Panc1 (cell line): ENCODE results near the gene ZNF771. TPM values are rescaled to one million over a fixed set of nuclear protein-coding genes. Genes with fewer than 3 reads are reported as not detected.

Source experiments
- ATAC-seq: fragments of 200-7000 bp; cut with Tn5 transposase; 2 replicates; pipeline ENCODE4 v1.9.1; 2020; ENCODE audit warnings: mild to moderate bottlenecking, moderate library complexity
- BruUV-seq: library from RNA; stranded (reverse); fragments of 400-500 nt; replicated peaks from 2 replicates; lab custom pipeline; 2021; lab: Mats Ljungman, UMichigan
- CTCF ChIA-PET: fragments of 300-600 bp; sonication (Branson Sonifier 250); formaldehyde crosslinking; loops from one replicate; lab custom pipeline; 2022; ENCODE audit warnings: antibody characterized with exemption; lab: Charles Lee
- POLR2A ChIA-PET: fragments of 300-600 bp; sonication (Branson Sonifier 250); formaldehyde crosslinking; loops from one replicate; lab custom pipeline; 2022; ENCODE audit warnings: antibody characterized with exemption; lab: Charles Lee
- DNase-seq: peaks from one replicate; pipeline ENCODE4 v3.0.0-alpha.2; 2010; ENCODE audit warnings: low read depth, low spot score
- H3K27ac ChIP-seq: 2 replicates; pipeline ENCODE4 v1.5.1; 2011; ENCODE audit warnings: mild to moderate bottlenecking, low read length, inconsistent platforms
- H3K27me3 ChIP-seq: fragments of 200-500 bp; sonication (Bioruptor generic); 2 replicates; pipeline ENCODE4 v1.6.0; 2014; ENCODE audit warnings: low read length, inconsistent platforms; ENCODE audit not compliant: control insufficient read depth, insufficient read depth
- H3K36me3 ChIP-seq: fragments of 200-500 bp; sonication (Bioruptor generic); 2 replicates; pipeline ENCODE4 v1.5.1; 2014; ENCODE audit warnings: inconsistent platforms, mild to moderate bottlenecking, low read length, moderate library complexity; ENCODE audit not compliant: control insufficient read depth, insufficient read depth
- H3K4me1 ChIP-seq: 2 replicates; pipeline ENCODE4 v1.5.1; 2011; ENCODE audit warnings: inconsistent platforms, mild to moderate bottlenecking, low read length, moderate library complexity; ENCODE audit not compliant: control insufficient read depth, insufficient read depth
- H3K4me3 ChIP-seq, 2 experiments: 2 replicates each; pipeline ENCODE4 v1.5.1; 2011 to 2012; ENCODE audit warnings: low read depth in 2 of 2, low read length in 2 of 2, mild to moderate bottlenecking in 2 of 2, inconsistent platforms in 1 of 2, moderate library complexity in 1 of 2
- H3K9me3 ChIP-seq: fragments of 200-500 bp; sonication (Bioruptor generic); 2 replicates; pipeline ENCODE4 v1.5.1; 2014; ENCODE audit warnings: low read depth, mild to moderate bottlenecking, inconsistent platforms, low read length, moderate library complexity; ENCODE audit not compliant: control insufficient read depth, insufficient read depth
- CTCF ChIP-seq: fragments of 450-650 bp; IDR thresholded peaks from 2 replicates; pipeline ENCODE4 v1.5.1; 2017; ENCODE audit warnings: mild to moderate bottlenecking
- POLR2AphosphoS5 ChIP-seq: IDR thresholded peaks from 2 replicates; pipeline ENCODE4 v1.6.1; 2012; ENCODE audit warnings: mild to moderate bottlenecking, low read depth, low read length, moderate library complexity
- REST ChIP-seq, 2 experiments: IDR thresholded peaks; 2 replicates each; pipeline ENCODE4 v1.6.1; 2011 to 2012; ENCODE audit warnings: low read depth in 2 of 2, control low read depth in 1 of 2, low read length in 1 of 2, mild to moderate bottlenecking in 1 of 2, moderate library complexity in 1 of 2; ENCODE audit not compliant: insufficient read depth in 1 of 2
- SIN3A ChIP-seq: IDR thresholded peaks from 2 replicates; pipeline ENCODE4 v1.6.1; 2012; ENCODE audit warnings: low read depth, mild to moderate bottlenecking, low read length, moderate library complexity, borderline replicate concordance; ENCODE audit not compliant: insufficient read depth
- TCF7L2 ChIP-seq: IDR thresholded peaks from 2 replicates; pipeline ENCODE4 v1.6.1; 2011; ENCODE audit warnings: mild to moderate bottlenecking, low read depth, low read length, inconsistent platforms
- in situ Hi-C: cut with HindIII; loops from 2 replicates; pipeline ENCODE4 v1.10.0; 2016; ENCODE audit warnings: low sequenced_read_pairs, low pct_unique_long_range_greater_than_20kb
- intact Hi-C: fragments of 100-400 bp; cut with micrococcal nuclease; formaldehyde crosslinking; loops from one replicate; pipeline ENCODE4 v1.10.0; 2022; ENCODE audit not compliant: unreplicated experiment
- total RNA-seq: library from RNA; stranded (reverse); gene quantifications from one replicate; pipeline ENCODE4 v1.2.1, GENCODE V29; 2021; ENCODE audit not compliant: unreplicated experiment

Gene ZNF771
- total RNA-seq, 1 experiment from 2014 or later: 14.4 TPM

- CTCF ChIA-PET: no interaction called here
- BruUV-seq: no TSS peak
- Histone ChIP-seq H3K27me3 (no peaks in the 10 kb centered on the region), H3K9me3 (no peaks in the 10 kb centered on the region), H3K27ac (no peak overlapping the region), H3K4me3 (no peak overlapping the region), H3K36me3 (no peaks in the 10 kb centered on the region; the same call in 1 of the 2 replicates), H3K4me1 (peaks cover 7% of the 10 kb centered on the region)
- ATAC-seq (no peak), DNase-seq (no peak)
- TF ChIP-seq REST (IDR thresholded peaks at IDR 0.05; ENCODE audit: insufficient read depth in 1 of 2, low read depth in 2 of 2, low read length in 1 of 2) (no peak), POLR2AphosphoS5 (no peak), CTCF (no peak), TCF7L2 (no peak)
- intact Hi-C loops: no loop called here
- in situ Hi-C loops: no loop called here
- POLR2A ChIA-PET: no interaction called here
These were observed 26.6 kb upstream of the ZNF771 start for GRCh38 chr16:30380803-30381208.

GRCh38 chr16:30381291-30382041, 25.9 kb upstream of the ZNF771 start:
- H3K36me3 ChIP-seq: no peaks in the 10 kb centered on the region; the same call in 1 of the 2 replicates
- intact Hi-C loops: no loop called here
- TF ChIP-seq REST (IDR thresholded peaks at IDR 0.05; ENCODE audit: insufficient read depth in 1 of 2, low read depth in 2 of 2, low read length in 1 of 2) (no peak), TCF7L2 (no peak), CTCF (no peak), SIN3A (no peak), POLR2AphosphoS5 (no peak)
- no peaks in the 10 kb centered on the region for H3K27me3 ChIP-seq
- DNase-seq: no peak
- H3K4me1 ChIP-seq: peaks cover 7% of the 10 kb centered on the region
- ChIA-PET POLR2A (no interaction called here), CTCF (no interaction called here)
- H3K9me3 ChIP-seq: no peaks in the 10 kb centered on the region
- in situ Hi-C loops: no loop called here
- ATAC-seq: no peak
- H3K4me3 ChIP-seq: no peak overlapping the region
- no peak overlapping the region for H3K27ac ChIP-seq
- no TSS peak for BruUV-seq
